Tibial artery (tissue), 4 donors: Measurements from ENCODE around the gene METTL22.

Source experiments
- DNase-seq, 2 donors: peaks; one replicate each; pipeline ENCODE4 v3.0.0-alpha.2; 2019
- H3K27ac ChIP-seq, 2 donors: fragments of 200-600 bp; sonication (generic) in 1 of 2; 1 replicate in 1 of 2; 2 replicates in 1 of 2; pipeline ENCODE4 v1.5.1; 2018 to 2019; ENCODE audit warnings: mild to moderate bottlenecking in 1 of 2
- H3K27me3 ChIP-seq, 2 donors: fragments of 200-600 bp; sonication (generic) in 1 of 2; one replicate each; pipeline versions ENCODE4 v1.5.1 to v1.6.0; 2016 to 2019
- H3K36me3 ChIP-seq, 3 donors: fragments of 200-600 bp; sonication (generic) in 2 of 3; one replicate each; pipeline ENCODE4 v1.5.1; 2016 to 2019; ENCODE audit warnings: mild to moderate bottlenecking in 2 of 3
- H3K4me1 ChIP-seq, 4 donors: fragments of 200-600 bp; sonication (generic) in 2 of 4; 1 replicate in 3 of 4; 2 replicates in 1 of 4; pipeline ENCODE4 v1.5.1; 2016 to 2019
- H3K4me3 ChIP-seq, 2 donors: fragments of 200-600 bp; sonication (generic) in 1 of 2; 1 replicate in 1 of 2; 2 replicates in 1 of 2; pipeline ENCODE4 v1.5.1; 2018 to 2019; ENCODE audit warnings: mild to moderate bottlenecking in 2 of 2
- H3K9me3 ChIP-seq, 3 donors: fragments of 200-600 bp; sonication (generic) in 1 of 3; one replicate each; pipeline ENCODE4 v1.5.1; 2016 to 2019
- intact Hi-C: fragments of 100-400 bp; cut with DNase I; formaldehyde crosslinking; loops from one replicate; pipeline ENCODE4 v1.15.0; 2023; ENCODE audit warnings: low total_unique reads
- TF ChIP-seq, protein P1 (sequence below), 2 experiments: fragments of 200-600 bp in 1 of 2; fragments of 450-650 bp in 1 of 2; IDR thresholded peaks; one replicate each; pipeline ENCODE4 v1.5.1; 2017 to 2019; ENCODE audit warnings: antibody characterized with exemption in 2 of 2, mild to moderate bottlenecking in 1 of 2, moderate library complexity in 1 of 2

Gene METTL22

DNA sequence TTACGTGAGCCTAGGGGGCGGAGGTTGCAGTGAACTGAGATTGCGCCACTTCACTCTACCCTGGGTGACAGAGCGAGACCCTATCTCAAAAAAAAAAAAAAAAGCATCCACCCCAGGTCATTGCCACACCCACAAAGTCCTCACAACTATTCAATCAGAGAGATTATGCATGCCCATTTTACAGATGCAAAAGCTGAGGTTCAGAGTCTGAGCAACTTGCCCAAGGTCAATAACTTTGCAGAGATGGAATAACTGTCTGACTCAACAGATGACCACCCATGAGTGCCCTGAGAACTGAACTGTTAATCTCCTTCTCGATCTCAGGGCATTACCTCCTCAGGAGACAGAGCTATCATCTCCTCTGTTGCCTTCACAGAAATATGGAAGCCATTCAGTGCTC, 25.7 kb upstream of the METTL22 start:
- Histone ChIP-seq H3K27me3 (peaks cover 0 to 25% of the 10 kb centered on the region in 2 donors), H3K4me3 (no peak overlapping the region), H3K9me3 (peaks cover 0 to 15% (median 8%) of the 10 kb centered on the region in 3 donors), H3K4me1 (no peaks in the 10 kb centered on the region), H3K27ac (no peak overlapping the region), H3K36me3 (no peaks in the 10 kb centered on the region)
- intact Hi-C loops, result no loop called here
- DNase-seq, result no peak
- TF ChIP-seq, protein P1, sequence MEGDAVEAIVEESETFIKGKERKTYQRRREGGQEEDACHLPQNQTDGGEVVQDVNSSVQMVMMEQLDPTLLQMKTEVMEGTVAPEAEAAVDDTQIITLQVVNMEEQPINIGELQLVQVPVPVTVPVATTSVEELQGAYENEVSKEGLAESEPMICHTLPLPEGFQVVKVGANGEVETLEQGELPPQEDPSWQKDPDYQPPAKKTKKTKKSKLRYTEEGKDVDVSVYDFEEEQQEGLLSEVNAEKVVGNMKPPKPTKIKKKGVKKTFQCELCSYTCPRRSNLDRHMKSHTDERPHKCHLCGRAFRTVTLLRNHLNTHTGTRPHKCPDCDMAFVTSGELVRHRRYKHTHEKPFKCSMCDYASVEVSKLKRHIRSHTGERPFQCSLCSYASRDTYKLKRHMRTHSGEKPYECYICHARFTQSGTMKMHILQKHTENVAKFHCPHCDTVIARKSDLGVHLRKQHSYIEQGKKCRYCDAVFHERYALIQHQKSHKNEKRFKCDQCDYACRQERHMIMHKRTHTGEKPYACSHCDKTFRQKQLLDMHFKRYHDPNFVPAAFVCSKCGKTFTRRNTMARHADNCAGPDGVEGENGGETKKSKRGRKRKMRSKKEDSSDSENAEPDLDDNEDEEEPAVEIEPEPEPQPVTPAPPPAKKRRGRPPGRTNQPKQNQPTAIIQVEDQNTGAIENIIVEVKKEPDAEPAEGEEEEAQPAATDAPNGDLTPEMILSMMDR (IDR thresholded peaks at IDR 0.05), result no peak

GRCh38 chr16:8596581-8596980, 24.9 kb upstream of the METTL22 start:
- intact Hi-C loops, result no loop called here
- Histone ChIP-seq H3K9me3 (peaks cover 0 to 15% (median 8%) of the 10 kb centered on the region in 3 donors), H3K4me3 (no peak overlapping the region), H3K27me3 (peaks cover 0 to 23% of the 10 kb centered on the region in 2 donors), H3K27ac (no peak overlapping the region), H3K36me3 (no peaks in the 10 kb centered on the region), H3K4me1 (no peaks in the 10 kb centered on the region)
- DNase-seq, result no peak
- TF ChIP-seq, protein P1 (IDR thresholded peaks at IDR 0.05), result no peak

DNA sequence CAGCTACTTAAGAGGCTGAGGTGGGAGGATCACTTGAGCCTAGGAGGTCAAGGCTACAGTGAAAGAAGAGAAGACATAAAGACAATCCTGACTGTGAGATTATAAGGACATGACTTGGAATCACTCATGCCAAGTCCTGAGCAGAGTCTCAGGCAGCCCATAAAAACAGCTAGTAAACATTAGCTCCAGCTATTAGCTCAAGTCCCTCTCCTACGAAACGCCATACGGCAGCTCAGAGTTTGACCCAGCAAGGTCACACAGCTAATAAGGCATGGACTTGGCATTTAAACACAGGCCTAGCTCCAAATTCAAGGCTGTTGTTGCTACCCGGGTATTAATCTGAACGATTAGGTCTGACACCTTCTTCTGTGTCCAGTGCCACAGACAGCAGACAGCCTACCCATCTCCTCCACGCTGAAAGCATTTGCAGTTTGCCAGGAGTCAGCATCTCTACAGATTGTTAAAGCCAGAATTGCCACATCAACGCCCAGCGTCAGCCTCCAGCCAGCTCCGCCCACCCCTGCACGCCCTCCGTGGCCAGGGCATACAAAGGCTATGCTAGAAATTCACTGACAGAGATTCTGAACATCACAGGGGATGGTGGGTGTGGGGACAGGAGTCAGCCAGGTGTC, 21.2 kb upstream of the METTL22 start:
- Histone ChIP-seq H3K9me3 (peaks cover 0 to 15% (median 8%) of the 10 kb centered on the region in 3 donors), H3K27me3 (peaks cover 0 to 3% of the 10 kb centered on the region in 2 donors), H3K4me1 (no peaks in the 10 kb centered on the region), H3K36me3 (no peaks in the 10 kb centered on the region), H3K4me3 (no peak overlapping the region), H3K27ac (no peak overlapping the region)
- TF ChIP-seq, protein P1 (IDR thresholded peaks at IDR 0.05), result no peak
- intact Hi-C loops, result no loop called here
- DNase-seq, result no peak

GRCh38 chr16:8605554-8605953, 15.9 kb upstream of the METTL22 start:
- DNase-seq, result no peak

GRCh38 chr16:8607214-8607613, 14.3 kb upstream of the METTL22 start:
- no peaks in the 10 kb centered on the region for H3K9me3 ChIP-seq
- DNase-seq, result no peak
- no peaks in the 10 kb centered on the region for H3K27me3 ChIP-seq
- H3K27ac ChIP-seq, result no peak overlapping the region
- no peak overlapping the region for H3K4me3 ChIP-seq
- TF ChIP-seq, protein P1 (IDR thresholded peaks at IDR 0.05), result no peak
- intact Hi-C loops, result no loop called here
- no peaks in the 10 kb centered on the region for H3K4me1 ChIP-seq
- no peaks in the 10 kb centered on the region for H3K36me3 ChIP-seq

More at GRCh38 chr16:8605554-8605953, 15.9 kb upstream of the METTL22 start:
- TF ChIP-seq, protein P1 (IDR thresholded peaks at IDR 0.05), result no peak
- H3K27ac ChIP-seq, result no peak overlapping the region
- peaks cover 0 to 3% of the 10 kb centered on the region in 2 donors for H3K27me3 ChIP-seq
- H3K36me3 ChIP-seq, result no peaks in the 10 kb centered on the region
- H3K9me3 ChIP-seq, result no peaks in the 10 kb centered on the region
- intact Hi-C loops, result no loop called here
- H3K4me3 ChIP-seq, result no peak overlapping the region
- H3K4me1 ChIP-seq, result no peaks in the 10 kb centered on the region
